Thyroid gland (tissue), 4 donors: ENCODE results near the gene AKAP6. TPM values are rescaled to one million over a fixed set of nuclear protein-coding genes. Genes with fewer than 3 reads are reported as not detected.

Experiments
- DNase-seq, 2 donors: peaks; one replicate each; pipeline ENCODE4 v3.0.0-alpha.2; 2019
- H3K27ac ChIP-seq, 3 donors: fragments of 200-600 bp; sonication (generic); 1 replicate in 2 of 3; 2 replicates in 1 of 3; pipeline ENCODE4 v1.5.1; 2016 to 2019; ENCODE audit warnings: mild to moderate bottlenecking in 1 of 3, moderate library complexity in 1 of 3
- H3K27me3 ChIP-seq: fragments of 200-600 bp; sonication (generic); one replicate; pipeline ENCODE4 v1.5.1; 2019
- H3K36me3 ChIP-seq, 2 donors: fragments of 200-600 bp; sonication (generic); one replicate each; pipeline ENCODE4 v1.5.1; 2016 to 2019
- H3K4me1 ChIP-seq, 2 donors: fragments of 200-600 bp; sonication (generic); one replicate each; pipeline ENCODE4 v1.5.1; 2017 to 2019
- H3K4me3 ChIP-seq, 3 donors: fragments of 200-600 bp; sonication (generic); replicated peaks in 1 of 3; 1 replicate in 2 of 3; 2 replicates in 1 of 3; pipeline ENCODE4 v1.5.1; 2016; ENCODE audit warnings: mild to moderate bottlenecking in 1 of 3
- H3K9me3 ChIP-seq: fragments of 200-600 bp; sonication (generic); one replicate; pipeline ENCODE4 v1.5.1; 2017
- POLR2A ChIP-seq, 2 donors: fragments of 450-650 bp; IDR thresholded peaks; one replicate each; pipeline ENCODE4 v1.6.1; 2017; ENCODE audit warnings: antibody characterized with exemption in 2 of 2, mild to moderate bottlenecking in 2 of 2, moderate library complexity in 1 of 2
- WGBS, 2 donors: methylation state at CpG; one replicate each; pipeline ENCODE4 v1.1.5; 2017; 5-methylcytosine and 5-hydroxymethylcytosine counted together
- intact Hi-C: fragments of 100-400 bp; cut with DNase I; formaldehyde crosslinking; loops from one replicate; pipeline ENCODE4 v1.15.1; 2023
- total RNA-seq, 4 donors: library from RNA; depleted of rRNA; stranded (reverse); fragments of >200 nt; gene quantifications; one replicate each; pipeline ENCODE4 v1.2.3, GENCODE V29; 2016
- TF ChIP-seq, protein P1 (sequence below), 6 experiments: fragments of 200-600 bp in 3 of 6; fragments of 450-650 bp in 3 of 6; sonication (generic) in 3 of 6; IDR thresholded peaks; one replicate each; pipeline ENCODE4 v1.5.1; 2016 to 2019; ENCODE audit warnings: antibody characterized with exemption in 6 of 6, mild to moderate bottlenecking in 2 of 6, inconsistent platforms in 1 of 6, moderate library complexity in 1 of 6

Gene AKAP6
- total RNA-seq, 4 donors from 2014 or later = 13.0 to 34.5 (median 22.7) TPM

GRCh38 chr14:32584079-32584478 lies 255.0 kb downstream of the AKAP6 start:
- Histone ChIP-seq H3K4me1 (no peaks in the 10 kb centered on the region), H3K36me3 (no peaks in the 10 kb centered on the region), H3K27me3 (no peaks in the 10 kb centered on the region), H3K27ac (no peak overlapping the region), H3K4me3 (no peak overlapping the region), H3K9me3 (no peaks in the 10 kb centered on the region)
- DNase-seq = no peak
- 91 to 98% methylated on average over 5 of the region's 5 CpGs for WGBS, 2 donors
- intact Hi-C loops = no loop called here
- TF ChIP-seq POLR2A (IDR thresholded peaks at IDR 0.05) = no peak
- TF ChIP-seq, protein P1, sequence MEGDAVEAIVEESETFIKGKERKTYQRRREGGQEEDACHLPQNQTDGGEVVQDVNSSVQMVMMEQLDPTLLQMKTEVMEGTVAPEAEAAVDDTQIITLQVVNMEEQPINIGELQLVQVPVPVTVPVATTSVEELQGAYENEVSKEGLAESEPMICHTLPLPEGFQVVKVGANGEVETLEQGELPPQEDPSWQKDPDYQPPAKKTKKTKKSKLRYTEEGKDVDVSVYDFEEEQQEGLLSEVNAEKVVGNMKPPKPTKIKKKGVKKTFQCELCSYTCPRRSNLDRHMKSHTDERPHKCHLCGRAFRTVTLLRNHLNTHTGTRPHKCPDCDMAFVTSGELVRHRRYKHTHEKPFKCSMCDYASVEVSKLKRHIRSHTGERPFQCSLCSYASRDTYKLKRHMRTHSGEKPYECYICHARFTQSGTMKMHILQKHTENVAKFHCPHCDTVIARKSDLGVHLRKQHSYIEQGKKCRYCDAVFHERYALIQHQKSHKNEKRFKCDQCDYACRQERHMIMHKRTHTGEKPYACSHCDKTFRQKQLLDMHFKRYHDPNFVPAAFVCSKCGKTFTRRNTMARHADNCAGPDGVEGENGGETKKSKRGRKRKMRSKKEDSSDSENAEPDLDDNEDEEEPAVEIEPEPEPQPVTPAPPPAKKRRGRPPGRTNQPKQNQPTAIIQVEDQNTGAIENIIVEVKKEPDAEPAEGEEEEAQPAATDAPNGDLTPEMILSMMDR (IDR thresholded peaks at IDR 0.05) = no peak

- no peak overlapping the region for H3K27ac ChIP-seq
- intact Hi-C loops = no loop called here
- no peak overlapping the region for H3K4me3 ChIP-seq
- TF ChIP-seq, protein P1 (IDR thresholded peaks at IDR 0.05) = no peak
- no peak for TF ChIP-seq POLR2A (IDR thresholded peaks at IDR 0.05)
- 76 to 88% methylated on average over 1 of the region's 1 CpG for WGBS, 2 donors
- H3K4me1 ChIP-seq = no peaks in the 10 kb centered on the region
- no peaks in the 10 kb centered on the region for H3K9me3 ChIP-seq
- DNase-seq = no peak
- H3K36me3 ChIP-seq = no peaks in the 10 kb centered on the region
- H3K27me3 ChIP-seq = no peaks in the 10 kb centered on the region
Observed at GRCh38 chr14:32587461-32587860, 258.4 kb downstream of the AKAP6 start.

GRCh38 chr14:32588448-32589320 lies 259.6 kb downstream of the AKAP6 start:
- DNase-seq = no peak
- TF ChIP-seq, protein P1 (IDR thresholded peaks at IDR 0.05) = peak in 1 of 6 experiments; percentile 9
- TF ChIP-seq POLR2A (IDR thresholded peaks at IDR 0.05) = no peak
- intact Hi-C loops = no loop called here
- WGBS, 2 donors = 74 to 77% methylated on average over 6 of the region's 6 CpGs
- H3K4me1 ChIP-seq = no peaks in the 10 kb centered on the region
- no peak overlapping the region for H3K27ac ChIP-seq
- no peaks in the 10 kb centered on the region for H3K27me3 ChIP-seq
- H3K36me3 ChIP-seq = no peaks in the 10 kb centered on the region
- H3K9me3 ChIP-seq = no peaks in the 10 kb centered on the region
- H3K4me3 ChIP-seq = no peak overlapping the region

DNA sequence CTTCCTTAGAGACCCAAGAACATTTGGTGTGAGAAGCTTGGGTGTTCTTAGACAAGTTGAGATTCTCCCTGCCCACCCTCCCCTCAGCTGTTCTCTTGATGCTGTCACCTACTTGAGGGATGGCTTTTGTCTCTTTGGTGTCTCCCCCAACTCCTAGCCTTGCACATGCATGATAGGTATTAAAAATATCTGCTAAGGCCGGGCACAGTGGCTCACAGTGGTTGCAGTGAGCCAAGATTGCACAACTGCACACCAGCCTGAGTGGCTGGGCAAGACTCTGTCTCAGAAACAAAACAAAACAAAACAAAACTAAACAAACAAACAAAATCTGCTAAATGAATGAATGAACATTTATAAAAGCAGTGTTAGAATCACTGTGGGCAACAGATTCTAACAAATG lies 261.1 kb downstream of the AKAP6 start:
- H3K4me1 ChIP-seq = no peaks in the 10 kb centered on the region
- H3K27me3 ChIP-seq = no peaks in the 10 kb centered on the region
- no peaks in the 10 kb centered on the region for H3K36me3 ChIP-seq
- no peaks in the 10 kb centered on the region for H3K9me3 ChIP-seq
- intact Hi-C loops = no loop called here
- H3K27ac ChIP-seq = no peak overlapping the region
- DNase-seq = no peak
- no peak overlapping the region for H3K4me3 ChIP-seq
- TF ChIP-seq, protein P1 (IDR thresholded peaks at IDR 0.05) = no peak
- TF ChIP-seq POLR2A (IDR thresholded peaks at IDR 0.05) = no peak
- WGBS, 2 donors = 67 to 70% methylated on average over 1 of the region's 1 CpG

DNA sequence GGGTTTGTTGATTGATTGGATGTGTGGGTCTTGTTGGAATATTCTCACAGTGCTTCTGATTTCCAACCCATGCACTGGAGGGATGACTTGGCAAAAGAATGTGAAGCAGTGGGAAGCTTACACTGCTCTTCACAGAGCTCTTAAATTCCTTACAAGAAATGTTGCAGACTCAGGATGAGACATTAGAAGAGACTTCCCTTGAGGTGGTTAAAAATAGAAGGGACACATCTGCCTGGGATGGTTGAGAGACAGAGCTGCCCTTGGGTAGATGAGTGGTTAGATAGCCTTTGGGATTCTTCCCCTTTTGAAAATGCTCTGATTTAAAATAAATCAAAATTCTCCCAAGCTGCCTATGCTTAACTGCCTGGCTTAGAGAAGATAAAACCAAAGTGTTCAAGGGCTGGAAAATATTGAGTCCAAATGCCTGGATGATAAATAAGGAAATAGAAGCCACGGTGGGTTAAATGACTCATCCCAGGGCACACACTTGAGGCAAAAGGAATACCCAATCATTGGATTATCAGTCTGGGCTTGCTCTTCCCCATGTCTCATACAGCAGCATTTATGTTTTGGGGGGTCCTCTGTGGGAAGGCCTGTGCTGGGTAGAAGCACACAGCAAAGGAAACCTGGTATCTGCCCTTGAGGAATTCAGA lies 264.3 kb downstream of the AKAP6 start:
- no peak overlapping the region for H3K4me3 ChIP-seq
- intact Hi-C loops = no loop called here
- no peaks in the 10 kb centered on the region for H3K4me1 ChIP-seq
- no peak overlapping the region for H3K27ac ChIP-seq
- TF ChIP-seq, protein P1 (IDR thresholded peaks at IDR 0.05) = no peak
- no peak for TF ChIP-seq POLR2A (IDR thresholded peaks at IDR 0.05)
- 55 to 72% methylated on average over 1 of the region's 1 CpG for WGBS, 2 donors
- DNase-seq = no peak
- H3K36me3 ChIP-seq = no peaks in the 10 kb centered on the region
- H3K9me3 ChIP-seq = no peaks in the 10 kb centered on the region
- H3K27me3 ChIP-seq = no peaks in the 10 kb centered on the region
